ENCODE results near the gene ATP1A4. TPM values are rescaled to one million over a fixed set of nuclear protein-coding genes. Genes with fewer than 3 reads are reported as not detected.
A peak's percentile ranks its signal among the peaks of the same experiment; 100 is the strongest.

The ATP1A4 gene
- total and polyA plus RNA-seq, 2 of the 13 experiments (the other 11 are each of a cell fraction or from before 2014, with no cell fraction given), result not detected

DNA sequence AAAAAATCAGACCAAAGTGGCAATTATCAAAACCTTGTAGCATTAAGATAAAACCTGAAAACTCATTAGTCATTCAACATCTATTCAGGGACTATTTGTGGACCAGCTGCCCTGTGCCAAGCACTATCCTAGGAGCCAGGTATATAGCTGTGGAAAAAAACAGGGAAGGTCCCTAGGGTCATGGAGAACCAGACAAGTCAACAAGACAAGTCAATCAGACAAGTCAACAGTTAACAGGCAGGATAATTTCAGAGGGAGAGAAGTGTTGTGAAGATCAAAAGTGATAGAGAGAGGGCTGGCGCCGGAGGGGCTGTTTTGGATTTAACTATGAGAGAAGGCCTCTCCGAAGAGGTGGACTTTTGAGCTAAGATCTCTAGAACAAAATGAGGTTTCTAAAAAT, 3.3 kb upstream of the ATP1A4 start (continued):
- TF ChIP-seq ZNF609 (CRISPR knock-in tag; IDR thresholded peaks at IDR 0.05; ENCODE audit: borderline replicate concordance) (peak; percentile 54; the same call in 1 of the 2 replicates), PAXIP1 (CRISPR knock-in tag; conservative IDR thresholded peaks at IDR 0.05) (peak; percentile 84), ZNF17 (CRISPR knock-in tag; IDR thresholded peaks at IDR 0.05) (no peak), ATF7-NPFF (CRISPR knock-in tag; IDR thresholded peaks at IDR 0.05; ENCODE audit: low read depth) (no peak), NFYC (CRISPR knock-in tag; IDR thresholded peaks at IDR 0.05) (no peak), HNRNPUL1 (IDR thresholded peaks at IDR 0.05; ENCODE audit: low read depth, low read length) (no peak), BHLHE40 (IDR thresholded peaks at IDR 0.05; ENCODE audit: low read length) (no peak)
- TF ChIP-seq, protein P1, sequence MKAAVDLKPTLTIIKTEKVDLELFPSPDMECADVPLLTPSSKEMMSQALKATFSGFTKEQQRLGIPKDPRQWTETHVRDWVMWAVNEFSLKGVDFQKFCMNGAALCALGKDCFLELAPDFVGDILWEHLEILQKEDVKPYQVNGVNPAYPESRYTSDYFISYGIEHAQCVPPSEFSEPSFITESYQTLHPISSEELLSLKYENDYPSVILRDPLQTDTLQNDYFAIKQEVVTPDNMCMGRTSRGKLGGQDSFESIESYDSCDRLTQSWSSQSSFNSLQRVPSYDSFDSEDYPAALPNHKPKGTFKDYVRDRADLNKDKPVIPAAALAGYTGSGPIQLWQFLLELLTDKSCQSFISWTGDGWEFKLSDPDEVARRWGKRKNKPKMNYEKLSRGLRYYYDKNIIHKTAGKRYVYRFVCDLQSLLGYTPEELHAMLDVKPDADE (CRISPR knock-in tag; IDR thresholded peaks at IDR 0.05), result no peak
- TF ChIP-seq, protein P2, sequence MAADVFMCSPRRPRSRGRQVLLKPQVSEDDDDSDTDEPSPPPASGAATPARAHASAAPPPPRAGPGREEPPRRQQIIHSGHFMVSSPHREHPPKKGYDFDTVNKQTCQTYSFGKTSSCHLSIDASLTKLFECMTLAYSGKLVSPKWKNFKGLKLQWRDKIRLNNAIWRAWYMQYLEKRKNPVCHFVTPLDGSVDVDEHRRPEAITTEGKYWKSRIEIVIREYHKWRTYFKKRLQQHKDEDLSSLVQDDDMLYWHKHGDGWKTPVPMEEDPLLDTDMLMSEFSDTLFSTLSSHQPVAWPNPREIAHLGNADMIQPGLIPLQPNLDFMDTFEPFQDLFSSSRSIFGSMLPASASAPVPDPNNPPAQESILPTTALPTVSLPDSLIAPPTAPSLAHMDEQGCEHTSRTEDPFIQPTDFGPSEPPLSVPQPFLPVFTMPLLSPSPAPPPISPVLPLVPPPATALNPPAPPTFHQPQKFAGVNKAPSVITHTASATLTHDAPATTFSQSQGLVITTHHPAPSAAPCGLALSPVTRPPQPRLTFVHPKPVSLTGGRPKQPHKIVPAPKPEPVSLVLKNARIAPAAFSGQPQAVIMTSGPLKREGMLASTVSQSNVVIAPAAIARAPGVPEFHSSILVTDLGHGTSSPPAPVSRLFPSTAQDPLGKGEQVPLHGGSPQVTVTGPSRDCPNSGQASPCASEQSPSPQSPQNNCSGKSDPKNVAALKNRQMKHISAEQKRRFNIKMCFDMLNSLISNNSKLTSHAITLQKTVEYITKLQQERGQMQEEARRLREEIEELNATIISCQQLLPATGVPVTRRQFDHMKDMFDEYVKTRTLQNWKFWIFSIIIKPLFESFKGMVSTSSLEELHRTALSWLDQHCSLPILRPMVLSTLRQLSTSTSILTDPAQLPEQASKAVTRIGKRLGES (CRISPR knock-in tag; IDR thresholded peaks at IDR 0.05; ENCODE audit: borderline replicate concordance), result no peak
- TF ChIP-seq, protein P3, sequence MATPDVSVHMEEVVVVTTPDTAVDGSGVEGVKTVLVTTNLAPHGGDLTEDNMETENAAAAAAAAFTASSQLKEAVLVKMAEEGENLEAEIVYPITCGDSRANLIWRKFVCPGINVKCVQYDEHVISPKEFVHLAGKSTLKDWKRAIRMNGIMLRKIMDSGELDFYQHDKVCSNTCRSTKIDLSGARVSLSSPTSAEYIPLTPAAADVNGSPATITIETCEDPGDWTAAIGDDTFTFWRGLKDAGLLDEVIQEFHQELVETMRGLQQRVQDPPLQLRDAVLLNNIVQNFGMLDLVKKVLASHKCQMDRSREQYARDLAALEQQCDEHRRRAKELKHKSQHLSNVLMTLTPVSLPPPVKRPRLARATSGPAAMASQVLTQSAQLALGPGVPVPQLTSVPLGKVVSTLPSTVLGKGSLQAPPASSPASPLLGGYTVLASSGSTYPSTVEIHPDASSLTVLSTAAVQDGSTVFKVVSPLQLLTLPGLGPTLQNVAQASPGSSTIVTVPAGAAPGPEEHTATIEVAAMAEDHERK (CRISPR knock-in tag; IDR thresholded peaks at IDR 0.05; ENCODE audit: low read depth), result no peak

Data from HepG2 (cell line).